MM.1S (cell line): ENCODE measurements around the gene CAND2.

Experiments used
- DNase-seq: peaks from one replicate; pipeline ENCODE4 v3.0.0-alpha.2; 2015
- H2AFZ ChIP-seq: fragments of 300-600 bp; sonication (generic); 2 replicates; pipeline ENCODE4 v1.6.0; 2016; ENCODE audit warnings: antibody characterized with exemption, low read length
- H3F3A ChIP-seq: fragments of 300-600 bp; sonication (generic); 2 replicates; pipeline ENCODE4 v1.6.1; 2016; ENCODE audit warnings: mild to moderate bottlenecking, antibody characterized with exemption, low read length, moderate library complexity, mixed read lengths; ENCODE audit not compliant: insufficient read depth
- H3K27ac ChIP-seq: fragments of 300-600 bp; sonication (generic); 2 replicates; pipeline ENCODE4 v1.5.1; 2016; ENCODE audit warnings: mild to moderate bottlenecking, low read length
- H3K27me3 ChIP-seq: fragments of 300-600 bp; sonication (generic); replicated peaks from 2 replicates; pipeline ENCODE4 v1.6.0; 2016; ENCODE audit warnings: low read length; ENCODE audit not compliant: insufficient read depth
- H3K36me3 ChIP-seq: fragments of 300-600 bp; sonication (generic); replicated peaks from 2 replicates; pipeline ENCODE4 v1.6.1; 2016; ENCODE audit warnings: mild to moderate bottlenecking, low read length, mixed read lengths; ENCODE audit not compliant: insufficient read depth
- H3K4me1 ChIP-seq: fragments of 300-600 bp; sonication (generic); 2 replicates; pipeline ENCODE4 v1.6.1; 2016; ENCODE audit warnings: low read length, mixed read lengths
- H3K4me2 ChIP-seq: fragments of 300-600 bp; sonication (generic); 2 replicates; pipeline ENCODE4 v1.6.0; 2016; ENCODE audit warnings: low read depth, low read length
- H3K4me3 ChIP-seq: fragments of 300-600 bp; sonication (generic); 2 replicates; pipeline ENCODE4 v1.5.1; 2016; ENCODE audit warnings: low read length, mixed read lengths
- H3K79me2 ChIP-seq: fragments of 300-600 bp; sonication (generic); 2 replicates; pipeline ENCODE4 v1.6.1; 2016; ENCODE audit warnings: mixed run types, low read length, mixed read lengths
- H3K9ac ChIP-seq: fragments of 300-600 bp; sonication (generic); 2 replicates; pipeline ENCODE4 v1.6.1; 2016; ENCODE audit warnings: low read length, mixed read lengths
- H3K9me2 ChIP-seq: fragments of 300-600 bp; sonication (generic); replicated peaks from 2 replicates; pipeline ENCODE4 v1.6.1; 2016; ENCODE audit warnings: mild to moderate bottlenecking, low read length, mixed read lengths; ENCODE audit not compliant: insufficient read depth
- H3K9me3 ChIP-seq: fragments of 300-600 bp; sonication (generic); replicated peaks from 2 replicates; pipeline ENCODE4 v1.6.1; 2016; ENCODE audit warnings: mild to moderate bottlenecking, low read length, mixed read lengths; ENCODE audit not compliant: insufficient read depth
- H4K20me1 ChIP-seq: fragments of 300-600 bp; sonication (generic); 2 replicates; pipeline ENCODE4 v1.6.1; 2016; ENCODE audit warnings: mild to moderate bottlenecking, low read length, moderate library complexity, mixed read lengths; ENCODE audit not compliant: insufficient read depth
- EZH2 ChIP-seq: fragments of 300-600 bp; sonication (generic); optimal IDR thresholded peaks from 2 replicates; pipeline ENCODE3; 2017; ENCODE audit warnings: low read depth, mild to moderate bottlenecking, antibody characterized with exemption, low read length, mixed read lengths
- EZH2phosphoT487 ChIP-seq: fragments of 300-600 bp; sonication (generic); IDR thresholded peaks from 2 replicates; pipeline ENCODE4 v1.6.1; 2018; ENCODE audit warnings: antibody characterized with exemption, low read length
- TF ChIP-seq, protein P1 (sequence below): fragments of 300-600 bp; sonication (generic); IDR thresholded peaks from 2 replicates; pipeline ENCODE4 v1.5.1; 2016; ENCODE audit warnings: antibody characterized with exemption, low read length, mixed read lengths

CAND2 gene

GRCh38 chr3:12830785-12831156 lies 34.3 kb downstream of the CAND2 start:
- no peaks in the 10 kb centered on the region for H3K9me3 ChIP-seq
- H4K20me1 ChIP-seq = peaks cover 7% of the 10 kb centered on the region; the same call in 1 of the 2 replicates
- no peak overlapping the region for H2AFZ ChIP-seq
- H3K4me2 ChIP-seq = no peak overlapping the region
- H3K9ac ChIP-seq = no peak overlapping the region
- peaks cover 2% of the 10 kb centered on the region; the same call in 1 of the 2 replicates for H3K79me2 ChIP-seq
- no peak overlapping the region for H3K27ac ChIP-seq
- DNase-seq = no peak
- no peaks in the 10 kb centered on the region for H3K9me2 ChIP-seq
- peaks cover 42% of the 10 kb centered on the region for H3F3A ChIP-seq
- TF ChIP-seq EZH2phosphoT487 = no peak
- TF ChIP-seq, protein P1, sequence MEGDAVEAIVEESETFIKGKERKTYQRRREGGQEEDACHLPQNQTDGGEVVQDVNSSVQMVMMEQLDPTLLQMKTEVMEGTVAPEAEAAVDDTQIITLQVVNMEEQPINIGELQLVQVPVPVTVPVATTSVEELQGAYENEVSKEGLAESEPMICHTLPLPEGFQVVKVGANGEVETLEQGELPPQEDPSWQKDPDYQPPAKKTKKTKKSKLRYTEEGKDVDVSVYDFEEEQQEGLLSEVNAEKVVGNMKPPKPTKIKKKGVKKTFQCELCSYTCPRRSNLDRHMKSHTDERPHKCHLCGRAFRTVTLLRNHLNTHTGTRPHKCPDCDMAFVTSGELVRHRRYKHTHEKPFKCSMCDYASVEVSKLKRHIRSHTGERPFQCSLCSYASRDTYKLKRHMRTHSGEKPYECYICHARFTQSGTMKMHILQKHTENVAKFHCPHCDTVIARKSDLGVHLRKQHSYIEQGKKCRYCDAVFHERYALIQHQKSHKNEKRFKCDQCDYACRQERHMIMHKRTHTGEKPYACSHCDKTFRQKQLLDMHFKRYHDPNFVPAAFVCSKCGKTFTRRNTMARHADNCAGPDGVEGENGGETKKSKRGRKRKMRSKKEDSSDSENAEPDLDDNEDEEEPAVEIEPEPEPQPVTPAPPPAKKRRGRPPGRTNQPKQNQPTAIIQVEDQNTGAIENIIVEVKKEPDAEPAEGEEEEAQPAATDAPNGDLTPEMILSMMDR = peak; percentile 18; the same call in 1 of the 2 replicates
- H3K27me3 ChIP-seq = no peaks in the 10 kb centered on the region
- H3K4me1 ChIP-seq = no peaks in the 10 kb centered on the region
- H3K4me3 ChIP-seq = no peak overlapping the region
- H3K36me3 ChIP-seq = peaks cover 22% of the 10 kb centered on the region

DNA sequence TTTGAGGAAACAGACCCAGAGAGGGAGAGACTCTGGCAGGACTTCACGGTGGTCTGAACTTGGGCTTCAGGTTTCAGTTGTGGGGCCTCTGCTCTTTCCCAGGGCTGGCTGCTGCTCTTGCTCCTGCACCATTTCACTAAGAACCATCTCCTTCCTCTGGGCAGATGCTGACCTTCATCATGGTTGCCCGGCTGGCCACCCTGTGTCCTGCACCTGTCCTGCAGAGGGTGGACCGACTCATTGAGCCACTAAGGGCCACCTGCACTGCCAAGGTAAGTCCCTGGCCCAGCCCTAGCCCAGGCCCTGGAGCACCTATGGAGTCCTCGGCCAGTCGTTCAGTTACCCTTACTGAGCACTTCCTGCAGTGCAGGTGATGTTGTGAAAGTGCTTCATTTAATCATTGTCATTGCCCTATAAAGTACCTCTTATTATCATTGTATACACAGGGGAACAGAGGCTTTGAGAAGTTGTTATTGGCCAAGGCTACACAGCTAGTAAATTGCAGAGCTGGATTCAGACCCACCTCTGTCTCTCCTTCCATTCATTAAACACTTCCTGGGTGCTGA lies 34.9 kb downstream of the CAND2 start:
- H3K36me3 ChIP-seq = peaks cover 26% of the 10 kb centered on the region
- H4K20me1 ChIP-seq = peaks cover 10% of the 10 kb centered on the region
- no peak overlapping the region for H2AFZ ChIP-seq
- TF ChIP-seq EZH2phosphoT487 (no peak), EZH2 (no peak)
- TF ChIP-seq, protein P1 = no peak
- H3K4me1 ChIP-seq = no peaks in the 10 kb centered on the region
- no peaks in the 10 kb centered on the region for H3K9me3 ChIP-seq
- no peaks in the 10 kb centered on the region for H3K9me2 ChIP-seq
- peaks cover 45% of the 10 kb centered on the region for H3F3A ChIP-seq
- H3K4me2 ChIP-seq = no peak overlapping the region
- H3K27me3 ChIP-seq = no peaks in the 10 kb centered on the region
- H3K4me3 ChIP-seq = no peak overlapping the region
- no peak overlapping the region for H3K9ac ChIP-seq
- H3K27ac ChIP-seq = no peak overlapping the region
- no peak for DNase-seq
- H3K79me2 ChIP-seq = peaks cover 7% of the 10 kb centered on the region

GRCh38 chr3:12832350-12833221 lies 36.1 kb downstream of the CAND2 start:
- Histone ChIP-seq H3F3A (peaks cover 45% of the 10 kb centered on the region), H3K9me3 (no peaks in the 10 kb centered on the region), H3K4me2 (no peak overlapping the region), H3K4me1 (no peaks in the 10 kb centered on the region), H4K20me1 (peaks cover 22% of the 10 kb centered on the region), H3K79me2 (peaks cover 19% of the 10 kb centered on the region), H3K36me3 (peaks cover 34% of the 10 kb centered on the region), H3K4me3 (no peak overlapping the region), H2AFZ (no peak overlapping the region), H3K9ac (no peak overlapping the region), H3K27ac (no peak overlapping the region), H3K27me3 (no peaks in the 10 kb centered on the region), H3K9me2 (no peaks in the 10 kb centered on the region)
- TF ChIP-seq, protein P1 = no peak
- no peak for TF ChIP-seq EZH2phosphoT487
- no peak for DNase-seq
